SIG-M5 (cell line): Measurements from ENCODE around the gene SPRED2.

ENCODE experiments used
- DNase-seq: peaks from one replicate; lab custom pipeline; 2025; lab: John Stamatoyannopoulos, UW

The SPRED2 gene

GRCh38 chr2:65386989-65387388 is 45.4 kb downstream of the SPRED2 start:
- DNase-seq = no peak

DNA sequence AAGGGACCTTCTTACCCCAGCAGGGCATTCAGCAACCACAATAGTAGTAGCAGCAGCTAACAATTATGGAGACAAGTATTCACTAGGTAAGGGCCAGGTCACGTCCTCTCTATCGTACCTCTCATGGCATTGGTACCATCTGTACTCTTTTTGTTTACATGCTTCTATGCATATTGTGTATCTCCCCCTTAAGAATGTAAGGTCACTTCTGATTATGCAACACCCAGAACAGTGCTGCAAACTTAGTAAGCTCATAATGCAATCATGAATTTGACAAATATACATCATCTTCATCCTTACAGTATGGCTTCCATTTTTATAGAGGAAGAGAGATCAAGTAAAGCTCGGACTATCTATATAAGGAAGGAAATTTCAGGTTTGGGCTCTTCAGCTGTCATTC is 46.1 kb downstream of the SPRED2 start:
- no peak for DNase-seq

DNA sequence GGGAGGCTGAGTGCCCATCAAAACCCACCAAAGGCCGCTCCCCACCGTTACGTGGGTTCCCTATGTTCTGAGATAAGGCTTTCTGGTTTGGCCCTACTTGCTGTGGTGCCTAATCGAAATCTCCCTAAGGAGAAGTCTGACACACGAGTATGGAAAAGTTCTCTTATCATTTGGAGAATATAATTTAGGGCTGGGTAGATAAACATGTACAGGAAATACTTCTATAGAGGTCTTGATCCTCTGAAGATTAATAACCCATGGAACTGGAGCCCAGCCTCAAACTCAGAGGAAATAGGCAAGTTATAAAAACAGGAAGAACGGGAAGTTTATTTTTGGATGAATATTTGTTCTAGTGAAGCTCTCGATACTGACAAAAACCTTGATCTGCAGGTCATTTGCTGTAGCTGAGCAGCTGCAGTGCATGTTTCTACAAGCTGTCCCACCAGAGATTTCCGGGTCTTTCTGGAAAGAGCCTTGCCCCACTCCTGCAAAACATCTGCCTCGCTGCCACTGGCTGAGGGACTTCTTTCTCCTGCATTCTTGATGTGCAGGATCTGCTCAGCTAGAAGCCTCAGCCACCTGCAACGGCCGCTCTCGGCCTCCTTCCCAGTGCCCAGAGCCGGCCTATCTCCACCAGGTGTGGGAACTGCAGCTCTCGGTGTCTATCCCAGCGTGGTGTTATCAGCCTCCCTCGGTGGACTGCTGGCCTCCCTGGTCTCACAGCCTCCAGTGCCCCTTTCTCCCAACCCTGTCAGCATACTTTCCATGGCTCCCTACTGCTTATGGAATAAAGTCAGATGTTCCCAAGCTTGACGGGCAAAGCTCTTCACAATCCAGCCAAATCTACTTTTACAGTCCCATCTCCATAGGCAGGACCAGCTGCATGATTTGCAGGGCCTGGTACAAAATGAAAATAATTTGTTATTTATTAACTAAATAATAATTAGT is 48.6 kb downstream of the SPRED2 start:
- DNase-seq = no peak

- DNase-seq = no peak
Observed at GRCh38 chr2:65382776-65383357, 49.5 kb downstream of the SPRED2 start.

- no peak for DNase-seq
Observed at GRCh38 chr2:65382323-65382722, 50.1 kb downstream of the SPRED2 start.

DNA sequence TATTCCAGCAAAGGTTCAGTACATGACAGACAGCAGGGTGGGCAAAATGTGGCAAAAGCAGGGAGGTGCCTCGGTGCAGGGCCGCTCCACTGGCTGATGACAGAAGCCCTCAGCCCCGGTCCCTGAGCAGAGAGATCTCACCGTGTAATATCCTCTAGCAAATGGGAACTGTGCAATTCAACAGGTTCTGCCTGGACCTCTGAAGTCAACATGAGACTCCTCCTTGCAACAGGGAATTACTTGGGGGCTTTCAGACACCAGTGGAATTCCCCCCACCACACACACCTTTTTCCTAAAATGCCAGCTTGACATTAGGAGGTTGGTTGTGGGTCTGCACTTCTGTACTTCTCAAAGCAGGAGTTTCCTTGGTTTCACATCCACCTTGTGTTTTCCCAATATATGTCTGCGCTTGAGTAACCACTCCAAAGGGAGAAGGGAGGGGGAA is 50.8 kb downstream of the SPRED2 start:
- DNase-seq = no peak

DNA sequence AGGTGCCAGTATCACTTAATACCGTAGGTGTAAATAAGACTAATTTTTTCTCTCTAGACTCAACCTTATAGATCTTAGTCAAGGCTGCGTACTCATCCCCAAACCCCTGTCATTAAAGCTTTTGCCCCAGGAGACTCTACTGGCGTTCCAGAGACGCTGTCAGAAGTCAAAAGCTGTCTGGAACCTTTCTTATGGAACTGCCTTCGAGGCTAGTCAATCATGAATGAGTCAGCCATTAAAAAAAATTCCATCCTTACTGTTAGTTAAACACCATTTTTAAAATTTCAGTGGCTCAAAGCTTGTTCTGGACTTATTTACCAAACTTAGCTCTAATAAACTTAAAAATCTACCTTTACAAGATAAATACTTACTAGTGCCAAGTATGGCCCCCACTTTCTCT is 52.1 kb downstream of the SPRED2 start:
- DNase-seq = no peak

DNA sequence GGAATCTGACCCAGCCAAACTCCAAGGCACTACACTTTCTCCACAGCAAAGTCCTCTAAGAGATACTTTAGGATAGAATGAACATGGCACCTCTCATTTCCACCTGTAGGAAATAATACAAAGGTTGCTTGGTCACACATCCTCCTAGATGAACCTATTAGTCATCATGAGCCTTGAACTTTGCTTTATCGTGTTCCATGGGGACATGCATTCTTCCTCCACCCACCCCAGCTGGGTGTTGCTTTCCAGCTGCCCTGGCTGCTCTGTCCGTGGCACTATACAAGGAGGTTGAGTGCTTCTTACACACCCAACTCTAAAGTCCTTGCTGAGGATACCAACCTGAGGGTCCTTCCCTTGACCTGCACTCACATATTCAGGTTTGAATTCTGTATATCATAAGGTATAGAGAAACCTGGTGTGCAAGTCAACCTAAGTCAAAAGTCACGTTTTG is 52.7 kb downstream of the SPRED2 start:
- no peak for DNase-seq

GRCh38 chr2:65379223-65379622 is 53.2 kb downstream of the SPRED2 start:
- DNase-seq = no peak

DNA sequence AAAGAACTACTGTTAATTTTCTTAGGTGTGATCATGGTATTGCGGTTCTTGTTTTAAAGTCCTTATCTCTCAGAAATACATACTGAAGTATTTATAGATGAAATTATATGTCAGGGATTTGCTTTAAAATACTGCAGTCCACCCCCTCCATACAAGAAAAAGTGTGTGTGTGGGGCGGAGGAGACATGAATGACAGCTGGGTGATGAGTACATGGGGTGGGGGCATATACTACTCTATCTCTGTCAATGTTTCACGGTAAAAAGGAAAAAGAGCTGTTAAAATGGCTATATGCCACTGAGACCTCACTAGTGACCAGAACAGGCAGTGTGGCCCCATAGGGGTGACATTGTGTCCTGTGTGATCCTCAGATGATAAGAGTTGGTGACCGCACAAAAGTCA is 54.1 kb downstream of the SPRED2 start:
- DNase-seq = no peak

DNA sequence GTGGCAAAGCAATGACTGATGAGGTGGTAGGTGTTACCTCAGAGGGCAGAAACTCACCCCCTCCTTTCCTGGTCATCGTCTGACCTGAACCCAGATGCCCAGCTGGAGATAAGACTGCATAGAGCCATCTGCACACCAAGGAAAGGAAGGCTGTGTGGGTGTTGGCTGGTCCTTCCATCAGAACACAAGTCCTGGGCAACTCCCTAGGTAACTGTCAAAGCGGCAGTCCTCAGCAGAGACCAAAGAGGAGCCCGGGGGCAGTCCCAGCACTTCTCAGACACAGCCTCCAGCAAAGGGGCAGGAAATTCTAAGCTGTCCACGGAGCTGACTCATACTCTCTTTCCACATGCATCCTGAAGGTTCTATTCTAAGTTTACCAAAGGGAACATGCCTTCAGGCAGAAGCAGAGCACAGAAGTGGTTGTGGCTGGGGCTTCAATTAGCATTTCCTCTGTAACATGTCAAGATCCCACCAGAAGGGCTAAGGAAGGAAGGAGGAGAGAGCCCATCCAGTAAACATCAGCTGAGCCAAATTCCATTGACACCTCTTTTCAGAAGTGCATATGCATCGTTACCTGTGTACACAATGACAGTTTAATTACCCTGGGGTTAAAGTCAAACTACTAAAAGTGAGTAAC is 54.7 kb downstream of the SPRED2 start:
- no peak for DNase-seq

GRCh38 chr2:65375723-65376122 is 56.7 kb downstream of the SPRED2 start:
- DNase-seq = no peak

DNA sequence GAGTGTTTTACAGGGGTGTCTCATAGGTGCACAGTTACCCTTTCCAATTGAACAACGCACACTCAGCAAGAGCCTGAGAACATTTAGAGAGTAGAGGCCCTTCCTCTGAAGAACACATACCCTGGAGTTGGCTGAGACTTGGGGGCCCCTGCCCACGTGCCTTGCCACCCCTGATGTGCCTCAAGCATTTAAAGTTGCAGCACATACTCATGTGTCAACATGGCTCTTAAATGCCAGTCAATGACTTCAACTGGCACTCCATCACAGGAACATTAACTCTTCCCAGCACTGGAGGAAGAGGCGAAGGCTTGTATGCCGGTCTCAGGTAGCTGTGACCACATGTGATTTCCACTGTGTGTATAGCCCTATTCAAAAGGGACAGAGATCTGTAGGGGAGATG is 57.4 kb downstream of the SPRED2 start:
- no peak for DNase-seq

DNA sequence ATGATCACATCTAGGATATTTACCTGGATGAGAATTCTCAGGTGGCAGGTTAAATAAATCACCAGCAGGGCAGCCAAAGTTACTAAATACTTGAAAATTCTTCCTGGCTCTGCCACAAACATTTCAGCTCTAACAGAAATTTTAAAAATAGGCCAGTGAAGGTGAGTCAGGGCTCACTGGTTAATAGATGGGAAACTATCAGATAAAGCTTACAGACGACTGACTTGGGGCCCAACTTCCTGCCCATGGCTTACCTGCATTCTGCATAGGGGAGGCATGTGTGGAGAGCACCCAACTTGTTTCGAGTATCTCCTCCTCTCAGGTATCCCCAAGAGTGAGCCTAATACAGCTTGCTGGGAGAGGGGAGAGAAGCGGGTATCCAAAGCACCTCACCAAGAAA is 57.8 kb downstream of the SPRED2 start:
- DNase-seq = no peak

DNA sequence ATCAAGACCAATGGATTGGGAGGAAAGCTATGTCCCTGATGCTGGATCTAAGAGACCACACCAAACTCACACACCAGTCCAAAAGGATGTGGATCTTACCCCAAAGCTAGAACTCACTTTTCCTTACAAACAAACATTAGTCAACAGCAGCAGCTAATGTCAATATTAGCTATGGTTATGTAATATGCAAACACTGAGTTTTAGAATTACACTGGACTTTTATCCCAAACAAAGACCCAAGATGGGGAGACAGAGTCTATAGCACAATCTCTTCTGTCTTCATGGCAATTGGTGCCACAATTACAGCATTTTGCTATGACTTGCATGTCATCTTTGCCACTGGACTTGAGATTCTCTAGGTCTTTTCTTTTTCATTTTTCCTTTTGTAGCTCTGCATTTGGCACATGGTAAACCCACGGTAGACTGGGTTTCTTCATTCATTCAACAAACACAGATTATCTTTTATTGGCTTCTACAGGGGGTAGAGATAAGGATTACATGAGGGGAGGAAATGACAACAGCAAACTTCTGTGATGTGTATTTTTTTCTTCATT is 59.0 kb downstream of the SPRED2 start:
- no peak for DNase-seq

DNA sequence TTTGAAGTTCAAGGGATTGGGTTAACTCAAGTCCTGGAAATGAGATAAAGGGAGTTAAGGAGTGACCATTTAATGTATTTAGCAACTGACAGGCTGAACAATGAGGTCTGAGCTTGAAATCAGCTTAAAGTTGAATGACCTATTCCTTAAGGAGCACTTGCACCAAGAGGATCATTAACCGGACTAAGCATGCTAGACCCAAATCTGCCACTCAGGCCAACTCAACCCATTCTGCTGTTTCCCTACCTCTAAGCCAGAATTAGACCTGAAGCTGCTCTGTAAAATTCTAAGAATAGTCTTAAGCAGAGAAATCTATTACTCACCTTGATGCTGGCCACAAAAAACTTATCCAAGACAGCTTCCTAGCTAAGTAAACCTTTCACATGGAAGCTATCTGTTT is 59.8 kb downstream of the SPRED2 start:
- no peak for DNase-seq

- DNase-seq = no peak
Observed at GRCh38 chr2:65371074-65371434, 61.3 kb downstream of the SPRED2 start.

- no peak for DNase-seq
Observed at GRCh38 chr2:65370387-65371073, 61.9 kb downstream of the SPRED2 start.

GRCh38 chr2:65369980-65370379 is 62.4 kb downstream of the SPRED2 start:
- DNase-seq = no peak

DNA sequence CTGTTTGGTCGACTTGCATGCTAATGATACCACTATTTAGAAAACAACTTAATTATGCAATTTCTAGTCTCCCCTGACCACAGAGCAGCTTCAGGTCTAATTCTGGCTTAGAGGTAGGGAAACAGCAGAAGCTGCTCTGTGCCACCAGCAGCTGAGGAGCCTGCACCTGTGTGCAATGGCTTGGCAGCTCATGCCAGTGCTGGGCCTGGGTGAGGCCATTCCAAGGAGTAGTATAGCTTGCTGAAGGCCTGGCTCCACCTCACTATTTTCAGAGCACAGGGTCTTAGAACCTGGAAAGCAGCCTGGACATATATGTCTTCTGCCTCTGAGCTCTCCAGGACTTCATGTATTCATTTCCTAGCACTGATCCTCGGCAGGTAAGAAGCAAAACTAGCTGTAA is 62.8 kb downstream of the SPRED2 start:
- DNase-seq = no peak

- no peak for DNase-seq
Observed at GRCh38 chr2:65368468-65368867, 63.9 kb downstream of the SPRED2 start.

DNA sequence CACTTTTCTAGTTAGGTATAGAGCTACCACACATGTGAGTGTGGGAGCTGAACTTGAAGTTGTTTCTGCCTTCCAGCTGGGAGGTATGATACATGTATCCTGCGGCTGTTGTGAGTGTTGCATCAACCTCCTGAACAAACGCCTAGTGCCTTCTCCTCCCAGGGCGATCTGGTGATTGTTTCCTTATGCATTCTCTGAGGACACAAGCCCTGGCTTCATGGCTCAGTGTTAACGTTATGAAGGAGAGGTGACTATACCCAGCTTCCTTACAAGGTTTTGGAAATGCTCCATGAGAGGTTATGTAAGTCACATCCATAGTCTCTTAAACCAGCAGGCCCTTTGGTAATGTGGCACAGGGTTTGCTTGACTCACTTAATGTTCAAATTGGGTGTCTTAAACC is 64.9 kb downstream of the SPRED2 start:
- DNase-seq = no peak
